Stimulated activated CD8-positive, alpha-beta memory T cell treated with anti-CD3 and anti-CD28 coated beads, Interleukin-15, amount 100 ng/mL, for 1 hour (primary cell): Measurements from ENCODE around the gene NDUFS7.

Source experiments
- DNase-seq: peaks from one replicate; pipeline ENCODE4 v3.0.0-alpha.2; 2020; ENCODE audit warnings: low read depth

The NDUFS7 gene

GRCh38 chr19:1384478-1385110 is 887 bp downstream of the NDUFS7 start:
- no peak for DNase-seq

GRCh38 chr19:1385816-1386215 is 2.1 kb downstream of the NDUFS7 start:
- no peak for DNase-seq

GRCh38 chr19:1386945-1387683 is 3.4 kb downstream of the NDUFS7 start:
- DNase-seq = no peak

- DNase-seq = no peak
Observed at GRCh38 chr19:1387684-1388636, 4.3 kb downstream of the NDUFS7 start.

GRCh38 chr19:1388637-1389026 is 4.9 kb downstream of the NDUFS7 start:
- DNase-seq = no peak

GRCh38 chr19:1389033-1389940 is 5.6 kb downstream of the NDUFS7 start:
- no peak for DNase-seq

- DNase-seq = no peak
Observed at GRCh38 chr19:1390890-1391423, 7.2 kb downstream of the NDUFS7 start.

GRCh38 chr19:1392407-1392806 is 8.7 kb downstream of the NDUFS7 start:
- no peak for DNase-seq

GRCh38 chr19:1392939-1393530 is 9.3 kb downstream of the NDUFS7 start:
- DNase-seq = no peak

- DNase-seq = no peak
Observed at GRCh38 chr19:1393841-1394240, 10.1 kb downstream of the NDUFS7 start.

GRCh38 chr19:1394252-1395193 is 10.8 kb downstream of the NDUFS7 start:
- no peak for DNase-seq

- DNase-seq = no peak
Observed at GRCh38 chr19:1395194-1396018, 11.7 kb downstream of the NDUFS7 start.

- no peak for DNase-seq
Observed at GRCh38 chr19:1396019-1396767, 12.5 kb downstream of the NDUFS7 start.

GRCh38 chr19:1396768-1397679 is 13.3 kb downstream of the NDUFS7 start:
- no peak for DNase-seq

- DNase-seq = no peak
Observed at GRCh38 chr19:1397838-1398237, 14.1 kb downstream of the NDUFS7 start.

GRCh38 chr19:1399079-1399478 is 15.4 kb downstream of the NDUFS7 start:
- DNase-seq = no peak

GRCh38 chr19:1399745-1400144 is 16.0 kb downstream of the NDUFS7 start:
- DNase-seq = no peak
